Testis (tissue), 2 donors: ENCODE measurements around the gene SRGAP2B.
"Not testable (repeated sequence)": the region's sequence is repeated elsewhere in the genome, so short reads cannot be mapped to it uniquely, and the experiment has no call there.

ENCODE experiments used
- CTCF ChIP-seq, 3 experiments: fragments of 450-650 bp in 2 of 3; fragments of 200-600 bp in 1 of 3; sonication (generic) in 1 of 3; IDR thresholded peaks; one replicate each; pipeline ENCODE4 v1.5.1; 2016 to 2019; ENCODE audit warnings: antibody characterized with exemption in 3 of 3, mild to moderate bottlenecking in 2 of 3, moderate library complexity in 1 of 3
- POLR2A ChIP-seq: fragments of 450-650 bp; IDR thresholded peaks from one replicate; pipeline ENCODE4 v1.6.1; 2017; ENCODE audit warnings: antibody characterized with exemption, mild to moderate bottlenecking, moderate library complexity

GRCh38 chr1:144938627-144939026, 156.5 kb downstream of the SRGAP2B start:
- TF ChIP-seq CTCF (IDR thresholded peaks at IDR 0.05); POLR2A: not testable (repeated sequence)
